IPS-18c (cell line): Measurements from ENCODE around the gene CST1.
"Not testable (repeated sequence)": the region's sequence is repeated elsewhere in the genome, so short reads cannot be mapped to it uniquely, and the experiment has no call there.

ENCODE experiments used
- H3K4me3 ChIP-seq: 2 replicates; pipeline ENCODE4 v1.7.0; 2013; ENCODE audit warnings: low read depth, mild to moderate bottlenecking, low read length, moderate library complexity; ENCODE audit not compliant: insufficient read depth
- H3K9me3 ChIP-seq: one replicate; pipeline ENCODE4 v1.6.1; 2013; ENCODE audit warnings: mild to moderate bottlenecking, low read length, moderate library complexity; ENCODE audit not compliant: control insufficient read depth, insufficient read depth

CST1 gene

GRCh38 chr20:23734440-23734839 is 16.3 kb downstream of the CST1 start:
- not testable (repeated sequence) for H3K4me3 ChIP-seq, H3K9me3 ChIP-seq

DNA sequence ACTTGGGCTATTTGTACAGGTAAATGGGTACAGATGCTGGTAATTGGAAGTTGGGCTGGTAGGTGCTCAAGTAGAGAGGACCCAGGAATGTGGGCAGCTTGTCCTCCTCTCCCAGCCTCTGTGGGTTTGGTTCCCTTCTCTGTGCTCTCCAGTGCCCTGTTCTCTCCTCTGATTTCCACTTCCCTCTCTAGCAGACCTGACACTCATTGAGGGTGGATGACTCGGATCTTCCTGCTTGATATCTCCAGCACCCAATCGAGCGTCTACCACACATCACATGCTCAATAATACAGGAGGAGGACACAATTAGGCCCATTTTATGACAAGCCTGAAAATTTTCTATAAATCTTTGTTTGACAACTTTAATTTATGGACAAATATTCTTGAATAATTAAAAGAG is 23.7 kb downstream of the CST1 start:
- Histone ChIP-seq H3K4me3 (no peak overlapping the region), H3K9me3 (no peaks in the 10 kb centered on the region)

DNA sequence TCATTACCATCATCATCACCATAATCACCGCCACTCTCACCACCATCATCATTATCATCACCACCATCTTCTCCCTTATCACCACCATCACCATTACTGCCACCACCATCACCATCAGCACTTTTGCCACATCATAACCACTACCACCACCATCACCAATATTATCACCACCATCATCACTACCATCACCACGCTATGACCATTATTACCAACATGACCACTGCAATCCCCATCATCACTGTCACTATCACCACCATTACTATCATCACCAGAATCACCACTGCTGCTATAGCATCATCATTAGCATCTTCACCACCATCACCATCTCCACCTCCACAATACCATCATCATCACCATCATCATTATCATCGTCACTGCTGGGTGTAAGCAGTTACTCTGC is 25.6 kb downstream of the CST1 start:
- Histone ChIP-seq H3K4me3 (no peak overlapping the region), H3K9me3 (no peaks in the 10 kb centered on the region)

DNA sequence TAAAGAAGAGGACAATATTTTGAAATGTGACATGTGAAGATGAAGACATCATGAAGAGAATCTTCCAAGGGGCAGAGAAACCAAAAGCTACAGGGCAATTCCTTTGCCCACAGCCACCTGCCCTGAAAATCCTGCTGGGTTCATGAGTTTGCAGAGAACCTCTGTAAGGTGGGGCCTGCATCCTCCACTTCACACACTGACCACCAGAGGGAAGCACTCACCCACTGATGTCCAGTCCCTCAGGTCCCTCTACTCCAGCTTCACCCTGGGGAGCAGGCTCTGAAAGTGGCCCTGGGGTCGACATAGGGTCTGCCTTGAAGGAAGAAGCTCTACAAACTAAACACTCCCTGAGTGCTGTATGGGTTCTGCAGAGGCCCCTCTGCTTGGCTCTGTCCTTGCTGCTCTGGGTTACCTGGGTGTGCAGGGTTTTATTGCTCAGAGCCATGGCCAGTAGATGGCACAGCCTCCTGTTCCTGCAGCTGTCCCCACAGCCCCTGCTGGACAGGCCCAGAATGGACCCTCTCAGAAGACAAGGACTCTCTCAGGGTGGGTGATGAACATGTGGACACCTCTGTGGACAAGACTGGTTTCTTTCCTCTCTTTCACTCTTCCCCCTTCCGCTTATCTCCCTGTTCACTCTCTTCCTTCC is 27.0 kb downstream of the CST1 start:
- H3K9me3 ChIP-seq, H3K4me3 ChIP-seq: not testable (repeated sequence)

DNA sequence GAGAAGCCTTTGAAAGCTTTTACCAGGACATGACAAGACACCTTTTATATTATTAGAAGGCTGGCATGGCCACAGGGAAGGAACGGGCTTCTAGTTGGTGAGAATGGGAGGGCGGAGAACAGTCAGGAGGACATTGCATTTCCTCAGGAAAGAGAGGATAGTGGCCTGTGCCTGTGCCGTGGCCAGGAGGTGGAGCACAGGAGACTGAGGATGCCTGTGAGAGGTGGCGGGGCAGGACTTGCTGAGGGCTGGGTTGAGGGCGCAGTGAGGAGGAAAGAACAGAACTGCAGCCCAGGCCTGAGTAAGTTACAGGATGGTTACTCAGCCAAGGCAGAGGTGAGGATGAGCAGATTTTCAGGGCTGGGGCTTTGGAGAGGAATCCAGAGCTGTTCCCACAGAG is 27.9 kb downstream of the CST1 start:
- H3K9me3 ChIP-seq, H3K4me3 ChIP-seq: not testable (repeated sequence)

GRCh38 chr20:23721962-23722361 is 28.8 kb downstream of the CST1 start:
- H3K4me3 ChIP-seq, result no peak overlapping the region
- H3K9me3 ChIP-seq, result no peaks in the 10 kb centered on the region

- H3K9me3 ChIP-seq, H3K4me3 ChIP-seq: not testable (repeated sequence)
Measured at GRCh38 chr20:23719351-23719750, 31.4 kb downstream of the CST1 start.

DNA sequence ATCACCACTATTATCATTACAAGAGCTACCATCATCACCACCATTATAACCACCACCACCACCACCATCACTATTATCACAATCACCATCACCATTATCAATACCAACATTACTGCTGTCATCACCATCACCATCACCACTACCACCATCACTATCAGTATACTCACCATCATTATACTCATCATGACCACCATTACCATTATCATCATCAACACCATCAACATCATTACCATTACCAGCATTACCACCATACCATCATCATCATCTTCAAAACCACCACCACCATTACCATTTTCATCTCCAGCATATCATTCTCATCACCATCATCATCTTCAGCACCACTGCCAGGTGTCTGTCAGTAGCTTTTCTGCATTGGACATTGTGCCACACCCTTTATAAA is 39.0 kb downstream of the CST1 start:
- not testable (repeated sequence) for H3K9me3 ChIP-seq, H3K4me3 ChIP-seq

DNA sequence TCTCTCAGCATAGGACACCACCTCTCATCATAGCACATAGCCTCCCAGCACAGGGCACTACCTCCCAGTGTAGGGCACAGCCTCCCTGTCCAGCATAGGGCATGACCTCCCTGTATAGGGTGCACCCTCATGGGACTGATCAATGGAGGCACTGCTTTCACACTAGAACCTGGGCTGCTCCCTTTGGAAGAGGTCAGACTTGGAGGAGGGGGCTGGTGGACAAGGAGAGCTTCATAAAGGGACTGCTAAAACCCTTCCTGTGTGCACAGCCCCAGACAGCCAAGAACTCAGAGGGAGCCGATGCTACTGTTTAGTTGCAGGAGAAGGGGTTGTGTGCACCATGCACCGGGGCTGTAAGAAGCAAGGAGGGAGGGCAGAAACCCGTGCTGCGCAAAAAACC is 40.0 kb downstream of the CST1 start:
- Histone ChIP-seq H3K4me3 (no peak overlapping the region), H3K9me3 (no peaks in the 10 kb centered on the region)

GRCh38 chr20:23705895-23706294 is 44.8 kb downstream of the CST1 start:
- no peak overlapping the region for H3K4me3 ChIP-seq
- H3K9me3 ChIP-seq, result no peaks in the 10 kb centered on the region

- Histone ChIP-seq H3K4me3 (no peak overlapping the region), H3K9me3 (no peaks in the 10 kb centered on the region)
Measured at GRCh38 chr20:23702021-23702420, 48.7 kb downstream of the CST1 start.

- Histone ChIP-seq H3K4me3 (no peak overlapping the region), H3K9me3 (no peaks in the 10 kb centered on the region)
Measured at GRCh38 chr20:23700931-23701330, 49.8 kb downstream of the CST1 start.

DNA sequence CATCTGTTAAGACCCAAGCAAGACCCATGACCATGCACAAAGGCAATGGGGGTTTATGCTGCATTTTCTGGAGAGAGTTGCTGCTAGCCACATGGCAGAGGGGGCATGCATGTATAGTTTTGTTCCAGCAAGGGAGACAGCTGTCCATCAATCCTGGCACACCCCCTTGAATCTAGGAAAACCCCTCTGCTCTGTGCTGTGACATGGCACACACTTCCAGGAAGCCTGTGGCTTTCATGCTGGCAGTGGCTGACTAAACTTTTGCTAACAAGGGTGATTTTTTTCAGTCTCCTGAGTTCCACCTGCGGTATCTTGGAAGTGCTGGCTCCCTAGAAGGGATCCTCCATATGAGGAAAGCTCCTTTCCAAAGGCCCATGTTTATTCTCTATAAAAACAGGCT is 52.8 kb downstream of the CST1 start:
- no peaks in the 10 kb centered on the region for H3K9me3 ChIP-seq
- no peak overlapping the region for H3K4me3 ChIP-seq
